ENCODE data around the gene WWOX. TPM values are rescaled to one million over a fixed set of nuclear protein-coding genes. Genes with fewer than 3 reads are reported as not detected.

WWOX gene
- total and polyA plus RNA-seq, 2 experiments from 2014 or later, result 17.0 to 39.8 TPM

- H3K27ac ChIP-seq, result no peak overlapping the region
- H3K4me1 ChIP-seq (ENCODE audit: insufficient read depth), result peaks cover 29% of the 10 kb centered on the region
- WGBS (ENCODE audit: low lambda C conversion rate, missing lambda C conversion rate), result 91% methylated on average over 7 of the region's 7 CpGs
- no peak overlapping the region for H3K4me3 ChIP-seq
- no peak overlapping the region for H3K4me2 ChIP-seq
- no peaks in the 10 kb centered on the region for H3K79me2 ChIP-seq
- H3K9me3 ChIP-seq (ENCODE audit: low read depth), result no peaks in the 10 kb centered on the region
- H3K9me2 ChIP-seq (replicated peaks; ENCODE audit: insufficient read depth), result no peaks in the 10 kb centered on the region
- H3K27me3 ChIP-seq, result no peaks in the 10 kb centered on the region
- no peak for DNase-seq (ENCODE audit: low spot score)
- TF ChIP-seq EZH2phosphoT487 (IDR thresholded peaks at IDR 0.05; ENCODE audit: low read depth, severe bottlenecking, unreplicated experiment), result no peak
- TF ChIP-seq EZH2 (IDR thresholded peaks at IDR 0.05; ENCODE audit: borderline replicate concordance), result no peak
- TF ChIP-seq, protein P1, sequence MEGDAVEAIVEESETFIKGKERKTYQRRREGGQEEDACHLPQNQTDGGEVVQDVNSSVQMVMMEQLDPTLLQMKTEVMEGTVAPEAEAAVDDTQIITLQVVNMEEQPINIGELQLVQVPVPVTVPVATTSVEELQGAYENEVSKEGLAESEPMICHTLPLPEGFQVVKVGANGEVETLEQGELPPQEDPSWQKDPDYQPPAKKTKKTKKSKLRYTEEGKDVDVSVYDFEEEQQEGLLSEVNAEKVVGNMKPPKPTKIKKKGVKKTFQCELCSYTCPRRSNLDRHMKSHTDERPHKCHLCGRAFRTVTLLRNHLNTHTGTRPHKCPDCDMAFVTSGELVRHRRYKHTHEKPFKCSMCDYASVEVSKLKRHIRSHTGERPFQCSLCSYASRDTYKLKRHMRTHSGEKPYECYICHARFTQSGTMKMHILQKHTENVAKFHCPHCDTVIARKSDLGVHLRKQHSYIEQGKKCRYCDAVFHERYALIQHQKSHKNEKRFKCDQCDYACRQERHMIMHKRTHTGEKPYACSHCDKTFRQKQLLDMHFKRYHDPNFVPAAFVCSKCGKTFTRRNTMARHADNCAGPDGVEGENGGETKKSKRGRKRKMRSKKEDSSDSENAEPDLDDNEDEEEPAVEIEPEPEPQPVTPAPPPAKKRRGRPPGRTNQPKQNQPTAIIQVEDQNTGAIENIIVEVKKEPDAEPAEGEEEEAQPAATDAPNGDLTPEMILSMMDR (IDR thresholded peaks at IDR 0.05; ENCODE audit: poor library complexity), result no peak
- no peaks in the 10 kb centered on the region for H3K36me3 ChIP-seq (replicated peaks; ENCODE audit: insufficient read depth, low read depth)
- no peak overlapping the region for H2AFZ ChIP-seq
- no peaks in the 10 kb centered on the region for H4K20me1 ChIP-seq (ENCODE audit: insufficient read depth, poor library complexity, severe bottlenecking)
Observed at GRCh38 chr16:79067600-79067999, 968.1 kb downstream of the WWOX start.

DNA sequence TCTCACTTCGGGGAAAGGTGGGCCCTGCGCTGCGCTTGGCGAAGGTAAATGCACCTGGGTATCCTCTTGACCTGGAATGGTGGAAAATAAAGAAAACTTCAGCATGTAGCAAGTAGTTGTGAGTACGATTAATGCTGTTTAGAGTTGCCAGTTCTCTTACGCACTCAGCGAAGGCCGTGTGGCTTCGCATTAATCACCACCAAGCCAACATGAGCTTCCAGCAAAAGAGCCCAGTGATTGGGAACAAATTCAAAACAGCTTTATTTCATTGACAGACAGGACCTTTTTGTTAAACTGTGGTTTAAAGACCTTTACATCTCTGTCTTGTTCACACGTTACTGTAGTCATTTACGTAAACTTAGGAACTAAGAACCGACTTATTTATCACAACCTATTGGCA lies 969.7 kb downstream of the WWOX start:
- Histone ChIP-seq H3K9me2 (replicated peaks; ENCODE audit: insufficient read depth) (no peaks in the 10 kb centered on the region), H3K27me3 (no peaks in the 10 kb centered on the region), H2AFZ (no peak overlapping the region), H3K4me3 (no peak overlapping the region), H3K27ac (peak overlapping the region; percentile 41), H4K20me1 (ENCODE audit: insufficient read depth, poor library complexity, severe bottlenecking) (no peaks in the 10 kb centered on the region), H3K79me2 (no peaks in the 10 kb centered on the region), H3K9me3 (ENCODE audit: low read depth) (no peaks in the 10 kb centered on the region), H3K4me1 (ENCODE audit: insufficient read depth) (peaks cover 34% of the 10 kb centered on the region), H3K36me3 (replicated peaks; ENCODE audit: insufficient read depth, low read depth) (no peaks in the 10 kb centered on the region), H3K4me2 (no peak overlapping the region)
- TF ChIP-seq EZH2phosphoT487 (IDR thresholded peaks at IDR 0.05; ENCODE audit: low read depth, severe bottlenecking, unreplicated experiment), result peak; percentile 66
- TF ChIP-seq EZH2 (IDR thresholded peaks at IDR 0.05; ENCODE audit: borderline replicate concordance), result no peak
- DNase-seq (ENCODE audit: low spot score), result no peak
- WGBS (ENCODE audit: low lambda C conversion rate, missing lambda C conversion rate), result 72% methylated on average over 12 of the region's 12 CpGs

- 23% methylated on average over 1 of the region's 1 CpG for WGBS (ENCODE audit: low lambda C conversion rate, missing lambda C conversion rate)
Observed at GRCh38 chr16:79069633-79070032, 970.2 kb downstream of the WWOX start.

GRCh38 chr16:79071424-79071823 lies 972.0 kb downstream of the WWOX start:
- H3K9me2 ChIP-seq (replicated peaks; ENCODE audit: insufficient read depth), result no peaks in the 10 kb centered on the region
- H3K36me3 ChIP-seq (replicated peaks; ENCODE audit: insufficient read depth, low read depth), result no peaks in the 10 kb centered on the region
- H2AFZ ChIP-seq, result no peak overlapping the region
- no peak overlapping the region for H3K4me3 ChIP-seq
- peak; percentile 77 for DNase-seq (ENCODE audit: low spot score)
- no peaks in the 10 kb centered on the region for H3K9me3 ChIP-seq (ENCODE audit: low read depth)
- H3K27me3 ChIP-seq, result no peaks in the 10 kb centered on the region
- H3K79me2 ChIP-seq, result no peaks in the 10 kb centered on the region
- H4K20me1 ChIP-seq (ENCODE audit: insufficient read depth, poor library complexity, severe bottlenecking), result no peaks in the 10 kb centered on the region
- H3K27ac ChIP-seq, result peak overlapping the region; percentile 77
- WGBS (ENCODE audit: low lambda C conversion rate, missing lambda C conversion rate), result 35% methylated on average over 4 of the region's 4 CpGs
- TF ChIP-seq, protein P1 (IDR thresholded peaks at IDR 0.05; ENCODE audit: poor library complexity), result no peak
- TF ChIP-seq EZH2phosphoT487 (IDR thresholded peaks at IDR 0.05; ENCODE audit: low read depth, severe bottlenecking, unreplicated experiment), result no peak
- TF ChIP-seq EZH2 (IDR thresholded peaks at IDR 0.05; ENCODE audit: borderline replicate concordance), result no peak
- no peak overlapping the region for H3K4me2 ChIP-seq
- peaks cover 39% of the 10 kb centered on the region for H3K4me1 ChIP-seq (ENCODE audit: insufficient read depth)

More at GRCh38 chr16:79069633-79070032, 970.2 kb downstream of the WWOX start:
- Histone ChIP-seq H3K4me1 (ENCODE audit: insufficient read depth) (peaks cover 37% of the 10 kb centered on the region), H2AFZ (no peak overlapping the region), H3K79me2 (no peaks in the 10 kb centered on the region), H3K4me3 (no peak overlapping the region), H3K36me3 (replicated peaks; ENCODE audit: insufficient read depth, low read depth) (no peaks in the 10 kb centered on the region), H3K27me3 (no peaks in the 10 kb centered on the region), H4K20me1 (ENCODE audit: insufficient read depth, poor library complexity, severe bottlenecking) (no peaks in the 10 kb centered on the region), H3K9me2 (replicated peaks; ENCODE audit: insufficient read depth) (no peaks in the 10 kb centered on the region), H3K9me3 (ENCODE audit: low read depth) (no peaks in the 10 kb centered on the region), H3K27ac (peak overlapping the region; percentile 41), H3K4me2 (peak overlapping the region; percentile 10)
- TF ChIP-seq, protein P1 (IDR thresholded peaks at IDR 0.05; ENCODE audit: poor library complexity), result no peak
- DNase-seq (ENCODE audit: low spot score), result no peak

Measured in hepatocyte (in vitro differentiated cells).